ENCODE measurements around the gene CDH19. TPM values are rescaled to one million over a fixed set of nuclear protein-coding genes. Genes with fewer than 3 reads are reported as not detected.
"Not testable (repeated sequence)": the region's sequence is repeated elsewhere in the genome, so short reads cannot be mapped to it uniquely, and the experiment has no call there.

The CDH19 gene
- total RNA-seq, 2 donors from 2014 or later: 0.67 to 3.6 TPM

GRCh38 chr18:66473882-66474281 is 130.0 kb downstream of the CDH19 start:
- intact Hi-C loops (cut with DNase I): no loop called here
- TF ChIP-seq, protein P1, sequence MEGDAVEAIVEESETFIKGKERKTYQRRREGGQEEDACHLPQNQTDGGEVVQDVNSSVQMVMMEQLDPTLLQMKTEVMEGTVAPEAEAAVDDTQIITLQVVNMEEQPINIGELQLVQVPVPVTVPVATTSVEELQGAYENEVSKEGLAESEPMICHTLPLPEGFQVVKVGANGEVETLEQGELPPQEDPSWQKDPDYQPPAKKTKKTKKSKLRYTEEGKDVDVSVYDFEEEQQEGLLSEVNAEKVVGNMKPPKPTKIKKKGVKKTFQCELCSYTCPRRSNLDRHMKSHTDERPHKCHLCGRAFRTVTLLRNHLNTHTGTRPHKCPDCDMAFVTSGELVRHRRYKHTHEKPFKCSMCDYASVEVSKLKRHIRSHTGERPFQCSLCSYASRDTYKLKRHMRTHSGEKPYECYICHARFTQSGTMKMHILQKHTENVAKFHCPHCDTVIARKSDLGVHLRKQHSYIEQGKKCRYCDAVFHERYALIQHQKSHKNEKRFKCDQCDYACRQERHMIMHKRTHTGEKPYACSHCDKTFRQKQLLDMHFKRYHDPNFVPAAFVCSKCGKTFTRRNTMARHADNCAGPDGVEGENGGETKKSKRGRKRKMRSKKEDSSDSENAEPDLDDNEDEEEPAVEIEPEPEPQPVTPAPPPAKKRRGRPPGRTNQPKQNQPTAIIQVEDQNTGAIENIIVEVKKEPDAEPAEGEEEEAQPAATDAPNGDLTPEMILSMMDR (IDR thresholded peaks at IDR 0.05): no peak
- Histone ChIP-seq H3K36me3 (no peaks in the 10 kb centered on the region), H3K9ac (ENCODE audit: low read depth in 2 of 2, low read length in 2 of 2) (no peak overlapping the region), H3K4me3 (no peak overlapping the region), H3K27ac (no peak overlapping the region), H3K9me3 (no peaks in the 10 kb centered on the region), H3K27me3 (no peaks in the 10 kb centered on the region), H3K4me1 (no peaks in the 10 kb centered on the region)
- DNase-seq: no peak

DNA sequence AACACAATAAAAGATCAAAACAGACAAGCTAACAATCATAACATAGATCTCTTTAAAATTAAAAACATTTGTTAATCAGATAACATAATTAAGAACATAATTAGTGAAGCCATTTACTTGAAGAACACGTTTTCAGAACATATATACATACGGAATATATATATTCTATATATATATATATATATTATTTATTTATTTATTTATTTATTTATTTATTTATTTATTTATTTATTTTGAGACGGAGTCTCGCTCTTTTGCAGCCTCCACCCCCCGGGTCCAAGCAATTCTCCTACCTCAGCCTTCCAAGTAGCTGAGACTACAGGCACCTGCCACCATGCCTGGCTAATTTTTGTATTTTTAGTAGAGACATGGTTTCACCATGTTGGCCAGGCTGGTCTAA is 137.7 kb downstream of the CDH19 start:
- DNase-seq; H3K27ac ChIP-seq; H3K4me1 ChIP-seq; H3K9ac ChIP-seq (ENCODE audit: low read depth in 2 of 2, low read length in 2 of 2); intact Hi-C loops (cut with DNase I); H3K4me3 ChIP-seq; H3K36me3 ChIP-seq; H3K27me3 ChIP-seq; H3K9me3 ChIP-seq: not testable (repeated sequence)

DNA sequence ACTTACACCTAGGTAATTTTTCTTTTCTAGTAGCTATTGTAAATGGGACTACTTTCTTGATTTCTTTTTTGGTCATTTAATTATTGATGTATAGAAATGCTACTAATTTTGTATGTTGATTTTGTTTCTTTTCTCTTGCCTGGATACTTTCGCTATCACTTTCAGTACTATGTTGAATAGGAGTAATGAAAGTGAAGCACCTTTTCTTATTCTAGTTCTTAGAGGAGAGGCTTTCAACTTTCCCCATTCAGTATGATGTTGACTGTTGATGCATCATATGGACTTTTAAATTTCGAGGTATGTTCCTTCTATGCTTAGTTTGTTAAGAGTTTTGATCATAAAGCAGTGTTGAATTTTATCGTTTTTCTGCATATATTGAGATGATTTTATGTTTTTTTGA is 142.5 kb downstream of the CDH19 start:
- no peaks in the 10 kb centered on the region for H3K4me1 ChIP-seq
- H3K36me3 ChIP-seq: no peaks in the 10 kb centered on the region
- DNase-seq: no peak
- H3K27me3 ChIP-seq: no peaks in the 10 kb centered on the region
- no peak overlapping the region for H3K9ac ChIP-seq (ENCODE audit: low read depth in 2 of 2, low read length in 2 of 2)
- no peak overlapping the region for H3K4me3 ChIP-seq
- H3K27ac ChIP-seq: no peak overlapping the region
- intact Hi-C loops (cut with DNase I): no loop called here
- H3K9me3 ChIP-seq: no peaks in the 10 kb centered on the region
- TF ChIP-seq, protein P1 (IDR thresholded peaks at IDR 0.05): no peak

- Histone ChIP-seq H3K27me3 (no peaks in the 10 kb centered on the region), H3K36me3 (no peaks in the 10 kb centered on the region), H3K4me3 (no peak overlapping the region), H3K9me3 (no peaks in the 10 kb centered on the region), H3K27ac (no peak overlapping the region), H3K9ac (ENCODE audit: low read depth in 2 of 2, low read length in 2 of 2) (no peak overlapping the region), H3K4me1 (no peaks in the 10 kb centered on the region)
- TF ChIP-seq, protein P1 (IDR thresholded peaks at IDR 0.05): no peak
- DNase-seq: no peak
- intact Hi-C loops (cut with DNase I): no loop called here
These were observed 146.6 kb downstream of the CDH19 start for GRCh38 chr18:66457245-66457644.
